Brain microvascular endothelial cell (primary cell): ENCODE measurements around the gene URB2.

ENCODE experiments used
- DNase-seq: peaks from one replicate; pipeline ENCODE4 v3.0.0-alpha.2; 2020
- H3K27ac ChIP-seq: fragments of 250-450 bp; sonication (Bioruptor Pico); 2 replicates; pipeline ENCODE4 v1.5.1; 2020; ENCODE audit warnings: mild to moderate bottlenecking, moderate library complexity
- H3K27me3 ChIP-seq: fragments of 250-450 bp; sonication (Bioruptor Pico); replicated peaks from 2 replicates; pipeline ENCODE4 v1.5.1; 2020; ENCODE audit warnings: mild to moderate bottlenecking
- H3K36me3 ChIP-seq: fragments of 250-450 bp; sonication (Bioruptor Pico); replicated peaks from 2 replicates; pipeline ENCODE4 v1.5.1; 2020; ENCODE audit warnings: mild to moderate bottlenecking
- H3K4me3 ChIP-seq: 2 replicates; pipeline ENCODE4 v1.5.1; 2011; ENCODE audit warnings: low read depth, mild to moderate bottlenecking, control low read depth, low read length, moderate library complexity
- CTCF ChIP-seq: IDR thresholded peaks from 2 replicates; pipeline ENCODE4 v1.5.1; 2011; ENCODE audit warnings: low read depth, mild to moderate bottlenecking, moderate library complexity, low read length, control low read depth, inconsistent platforms; ENCODE audit errors: missing control alignments
- in situ Hi-C: cut with HindIII; loops from 2 replicates; pipeline ENCODE4 v1.10.0; 2017; ENCODE audit warnings: low sequenced_read_pairs, low pct_ligation_motif_present

Gene URB2

GRCh38 chr1:229624521-229625070 lies 1.5 kb upstream of the URB2 start:
- Histone ChIP-seq H3K4me3 (peak overlapping the region; percentile 82), H3K36me3 (no peaks in the 10 kb centered on the region), H3K27me3 (no peaks in the 10 kb centered on the region), H3K27ac (no peak overlapping the region)
- in situ Hi-C loops, result loop anchor here (25.0 kb wide), 1 partner anchor 688 kb away; no protein-coding TSS in a partner anchor
- no peak for TF ChIP-seq CTCF
- DNase-seq, result no peak

DNA sequence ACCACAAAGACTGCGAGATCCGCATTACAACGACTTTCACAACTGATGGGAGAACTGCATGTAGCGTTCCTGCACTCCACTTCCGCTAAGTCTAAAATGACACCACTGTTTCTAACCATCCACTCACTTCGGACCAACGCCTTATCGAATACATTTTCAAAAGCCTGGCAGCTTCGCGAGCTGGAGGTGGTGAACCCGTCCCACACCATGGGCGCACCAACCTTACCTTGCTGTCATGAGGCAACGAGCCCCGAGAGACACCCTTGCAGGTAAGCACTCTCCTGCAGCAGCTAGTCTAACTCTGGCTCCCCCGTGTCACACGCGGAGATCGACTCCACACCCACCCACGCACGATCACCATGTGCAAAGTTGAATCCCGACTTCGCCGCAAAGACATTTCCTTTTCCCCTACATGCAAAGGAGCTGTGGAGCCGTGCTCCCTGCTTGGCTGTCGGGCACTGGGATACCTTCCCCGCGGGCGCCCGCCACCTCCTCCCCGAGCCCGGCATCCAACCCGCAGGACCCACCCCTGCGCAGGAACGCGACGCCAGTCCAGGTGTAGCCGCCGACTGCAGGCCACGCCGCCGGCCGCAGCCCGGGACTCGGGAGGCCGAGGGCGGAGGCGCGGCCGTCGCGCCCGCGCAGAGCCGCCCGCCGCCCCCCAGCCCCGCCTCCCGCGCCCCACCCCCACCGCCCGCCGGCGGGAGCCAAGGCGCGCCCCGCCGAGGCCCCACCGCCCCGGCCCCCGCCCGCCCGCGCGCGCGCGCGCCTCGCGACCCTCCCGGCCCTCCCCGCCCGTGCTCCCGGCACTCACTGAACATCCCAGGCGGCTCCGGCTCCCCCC lies 754 bp upstream of the URB2 start:
- DNase-seq, result peak; percentile 27

GRCh38 chr1:229627003-229627402 lies 956 bp downstream of the URB2 start:
- H3K36me3 ChIP-seq, result no peaks in the 10 kb centered on the region
- H3K27ac ChIP-seq, result no peak overlapping the region
- in situ Hi-C loops, result loop anchor here (25.0 kb wide), 1 partner anchor 685 kb away; no protein-coding TSS in a partner anchor
- DNase-seq, result no peak
- H3K4me3 ChIP-seq, result peak overlapping the region; percentile 91
- H3K27me3 ChIP-seq, result no peaks in the 10 kb centered on the region
- TF ChIP-seq CTCF, result no peak

More for the DNA sequence above, 754 bp upstream of the URB2 start:
- in situ Hi-C loops, result loop anchor here (25.0 kb wide), 1 partner anchor 687 kb away; no protein-coding TSS in a partner anchor
- H3K27me3 ChIP-seq, result no peaks in the 10 kb centered on the region
- no peak for TF ChIP-seq CTCF
- H3K4me3 ChIP-seq, result peak overlapping the region; percentile 82
- H3K36me3 ChIP-seq, result no peaks in the 10 kb centered on the region
- H3K27ac ChIP-seq, result peak overlapping the region; percentile 78

DNA sequence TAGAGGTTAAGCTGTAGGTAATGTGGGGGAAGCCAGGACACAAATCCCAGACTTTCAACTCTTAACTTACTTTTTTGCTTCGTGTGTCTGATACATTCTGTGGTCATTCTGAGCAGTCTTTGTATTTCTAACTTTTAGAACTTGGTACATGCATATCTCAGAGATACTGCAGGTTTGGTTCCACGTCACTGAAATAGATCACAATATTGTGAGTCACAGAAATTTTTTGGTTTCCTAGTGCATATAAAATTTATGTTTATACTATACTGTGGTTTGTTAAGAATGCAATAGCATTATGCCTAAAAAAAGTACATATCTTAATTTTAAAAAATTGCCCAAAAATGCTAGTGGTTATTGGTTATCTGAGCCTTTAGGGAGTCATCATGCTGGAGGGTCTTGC lies 3.2 kb downstream of the URB2 start:
- Histone ChIP-seq H3K36me3 (no peaks in the 10 kb centered on the region), H3K27ac (peak overlapping the region; percentile 76), H3K27me3 (no peaks in the 10 kb centered on the region), H3K4me3 (no peak overlapping the region)
- peak; percentile 72 for DNase-seq
- in situ Hi-C loops, result loop anchor here (25.0 kb wide), 1 partner anchor 683 kb away; no protein-coding TSS in a partner anchor
- no peak for TF ChIP-seq CTCF

DNA sequence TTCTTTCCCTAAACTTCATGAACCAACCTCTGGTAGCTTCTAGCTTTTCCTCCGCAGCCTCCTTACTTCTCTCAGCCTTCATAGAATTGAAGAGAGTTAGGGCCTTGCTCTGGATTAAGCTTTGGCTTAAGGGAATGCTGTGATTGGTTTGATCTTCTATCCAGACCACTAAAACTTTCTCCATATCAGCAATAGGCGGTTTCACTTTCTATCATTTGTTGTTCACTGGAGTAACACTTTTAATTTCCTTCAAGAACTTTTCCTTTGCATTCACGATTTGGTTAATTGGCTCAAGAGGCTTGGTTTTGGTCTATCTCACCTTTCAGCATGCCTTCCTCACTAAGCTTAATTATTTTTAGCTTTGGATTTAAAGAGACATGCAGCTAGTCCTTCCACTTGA lies 5.1 kb downstream of the URB2 start:
- no peak overlapping the region for H3K4me3 ChIP-seq
- H3K27me3 ChIP-seq, result no peaks in the 10 kb centered on the region
- no peak for DNase-seq
- in situ Hi-C loops, result loop anchor here (25.0 kb wide), 1 partner anchor 681 kb away; no protein-coding TSS in a partner anchor
- no peak overlapping the region for H3K27ac ChIP-seq
- TF ChIP-seq CTCF, result no peak
- H3K36me3 ChIP-seq, result peaks cover 14% of the 10 kb centered on the region
